ENCODE measurements around the gene HIVEP3.

- TF ChIP-seq GABPA (IDR thresholded peaks at IDR 0.05; ENCODE audit: low read depth) (no peak), CTCF (IDR thresholded peaks at IDR 0.05; ENCODE audit: insufficient read depth, low read length) (no peak)
Observed at GRCh38 chr1:41773144-41773591, 145.6 kb downstream of the HIVEP3 start.
